Coronary artery (tissue), 2 donors: Measurements from ENCODE around the gene SLC7A4.
A peak's percentile ranks its signal among the peaks of the same experiment; 100 is the strongest.

ENCODE experiments used
- DNase-seq: peaks from one replicate; pipeline ENCODE4 v3.0.0-alpha.2; 2017; ENCODE audit warnings: low spot score
- H3K27ac ChIP-seq, 2 donors: fragments of 200-600 bp; sonication (generic); one replicate each; pipeline ENCODE4 v1.5.1; 2016 to 2019
- H3K4me3 ChIP-seq: fragments of 200-600 bp; sonication (generic); 2 replicates; pipeline ENCODE4 v1.5.1; 2016; ENCODE audit warnings: mild to moderate bottlenecking, moderate library complexity
- CTCF ChIP-seq: fragments of 200-600 bp; sonication (generic); IDR thresholded peaks from one replicate; pipeline ENCODE4 v1.5.1; 2019; ENCODE audit warnings: antibody characterized with exemption

Gene SLC7A4

GRCh38 chr22:21032868-21033688 lies 717 bp upstream of the SLC7A4 start:
- TF ChIP-seq CTCF = no peak
- H3K4me3 ChIP-seq = peak overlapping the region; percentile 78
- peak overlapping the region in 1 of 2 donors; percentile 33 for H3K27ac ChIP-seq
- no peak for DNase-seq

GRCh38 chr22:21031545-21032036 lies 770 bp downstream of the SLC7A4 start:
- Histone ChIP-seq H3K27ac (no peak overlapping the region), H3K4me3 (peak overlapping the region; percentile 78)
- no peak for TF ChIP-seq CTCF
- peak; percentile 71 for DNase-seq

- no peak overlapping the region for H3K27ac ChIP-seq
- H3K4me3 ChIP-seq = peak overlapping the region; percentile 78
- TF ChIP-seq CTCF = no peak
- peak; percentile 65 for DNase-seq
Measured at GRCh38 chr22:21030621-21031544, 1.5 kb downstream of the SLC7A4 start.

- Histone ChIP-seq H3K4me3 (no peak overlapping the region), H3K27ac (no peak overlapping the region)
- no peak for TF ChIP-seq CTCF
- no peak for DNase-seq
Measured at GRCh38 chr22:21030032-21030431, 2.3 kb downstream of the SLC7A4 start.

GRCh38 chr22:21029486-21030025 lies 2.8 kb downstream of the SLC7A4 start:
- no peak for TF ChIP-seq CTCF
- no peak overlapping the region for H3K4me3 ChIP-seq
- H3K27ac ChIP-seq = no peak overlapping the region
- no peak for DNase-seq

- TF ChIP-seq CTCF = no peak
- DNase-seq = no peak
- Histone ChIP-seq H3K27ac (no peak overlapping the region), H3K4me3 (no peak overlapping the region)
Measured at GRCh38 chr22:21028277-21029251, 3.8 kb downstream of the SLC7A4 start.
